HG02798 (cell line): ENCODE data around the gene B4GALT2.
A peak's percentile ranks its signal among the peaks of the same experiment; 100 is the strongest.

Source experiments
- ATAC-seq: cut with Tn5 transposase; IDR thresholded peaks from one replicate; pipeline ENCODE4 v1.9.1; 2021; ENCODE audit warnings: mild to moderate bottlenecking; ENCODE audit not compliant: unreplicated experiment, poor library complexity

The B4GALT2 gene

GRCh38 chr1:43968348-43968948 is 10.6 kb upstream of the B4GALT2 start:
- no peak for ATAC-seq

DNA sequence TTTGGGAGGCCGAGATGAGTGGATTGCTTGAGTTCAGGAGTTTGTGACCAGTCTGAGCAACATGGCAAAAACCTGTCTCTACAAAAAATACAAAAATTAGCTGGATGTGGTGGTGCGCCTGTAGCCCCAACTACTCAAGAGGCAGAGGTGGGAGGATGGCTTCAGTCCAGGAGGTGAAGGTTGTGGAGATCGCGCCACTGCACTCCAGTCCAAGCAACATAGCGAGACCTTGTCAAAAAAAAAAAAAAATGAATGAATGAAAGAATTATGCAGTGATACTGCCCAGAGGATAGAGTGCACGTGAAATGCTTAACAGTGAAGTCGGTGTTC is 9.6 kb upstream of the B4GALT2 start:
- no peak for ATAC-seq

GRCh38 chr1:43969746-43970466 is 9.1 kb upstream of the B4GALT2 start, which contains the start of gene DPH2:
DPH2 (plus strand) TSS chr1:43970010; CDS start chr1:43970176, 166 bp downstream.
- peak; percentile 78 for ATAC-seq

GRCh38 chr1:43970502-43970901 is 8.5 kb upstream of the B4GALT2 start:
- no peak for ATAC-seq

- no peak for ATAC-seq
Measured at GRCh38 chr1:43970911-43971310, 8.1 kb upstream of the B4GALT2 start.

GRCh38 chr1:43971336-43971980 is 7.6 kb upstream of the B4GALT2 start:
- ATAC-seq = no peak

- no peak for ATAC-seq
Measured at GRCh38 chr1:43973981-43974442, 5.0 kb upstream of the B4GALT2 start.

DNA sequence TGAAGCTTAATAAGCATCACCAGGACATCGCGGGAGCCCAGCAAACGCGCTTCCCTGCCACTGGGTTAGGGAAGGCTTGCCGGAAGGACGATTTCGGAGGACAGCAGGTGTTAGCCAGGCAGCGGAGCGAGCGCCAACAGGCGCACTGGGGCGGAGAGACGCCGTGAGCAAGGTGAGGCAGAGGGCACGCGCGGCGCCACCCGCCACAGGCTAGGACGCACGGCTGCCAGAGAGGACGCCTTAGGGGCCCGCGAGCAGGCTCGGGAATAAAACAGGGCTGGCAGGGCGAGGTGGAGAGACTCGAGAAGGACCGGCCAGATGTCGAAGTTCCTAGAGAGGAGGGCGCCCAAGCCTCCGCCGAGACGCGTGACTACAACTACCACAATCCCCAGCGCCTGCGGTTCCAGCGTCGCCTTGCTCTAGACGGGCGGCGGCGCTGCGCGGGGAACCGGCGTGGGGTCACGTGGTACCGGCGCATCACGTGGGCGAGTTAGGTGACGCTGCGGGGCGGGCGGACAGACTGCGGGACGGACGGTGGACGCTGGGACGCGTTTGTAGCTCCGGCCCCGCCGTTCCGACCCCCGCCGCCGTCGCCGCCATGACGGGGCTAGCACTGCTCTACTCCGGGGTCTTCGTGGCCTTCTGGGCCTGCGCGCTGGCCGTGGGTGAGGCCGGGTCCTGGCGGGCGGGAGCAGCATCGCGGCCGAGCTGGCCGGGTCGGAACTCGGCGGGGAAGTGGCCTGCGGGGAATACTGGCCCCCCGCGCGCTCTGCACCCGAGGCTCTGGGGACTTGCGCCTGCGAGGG is 4.4 kb upstream of the B4GALT2 start, which contains the start of gene ATP6V0B:
Gene ATP6V0B (plus strand): TSS at position 518 of the 806 bp plus-strand sequence. CDS start 81 bp downstream, at position 599.
- peak; percentile 74 for ATAC-seq

DNA sequence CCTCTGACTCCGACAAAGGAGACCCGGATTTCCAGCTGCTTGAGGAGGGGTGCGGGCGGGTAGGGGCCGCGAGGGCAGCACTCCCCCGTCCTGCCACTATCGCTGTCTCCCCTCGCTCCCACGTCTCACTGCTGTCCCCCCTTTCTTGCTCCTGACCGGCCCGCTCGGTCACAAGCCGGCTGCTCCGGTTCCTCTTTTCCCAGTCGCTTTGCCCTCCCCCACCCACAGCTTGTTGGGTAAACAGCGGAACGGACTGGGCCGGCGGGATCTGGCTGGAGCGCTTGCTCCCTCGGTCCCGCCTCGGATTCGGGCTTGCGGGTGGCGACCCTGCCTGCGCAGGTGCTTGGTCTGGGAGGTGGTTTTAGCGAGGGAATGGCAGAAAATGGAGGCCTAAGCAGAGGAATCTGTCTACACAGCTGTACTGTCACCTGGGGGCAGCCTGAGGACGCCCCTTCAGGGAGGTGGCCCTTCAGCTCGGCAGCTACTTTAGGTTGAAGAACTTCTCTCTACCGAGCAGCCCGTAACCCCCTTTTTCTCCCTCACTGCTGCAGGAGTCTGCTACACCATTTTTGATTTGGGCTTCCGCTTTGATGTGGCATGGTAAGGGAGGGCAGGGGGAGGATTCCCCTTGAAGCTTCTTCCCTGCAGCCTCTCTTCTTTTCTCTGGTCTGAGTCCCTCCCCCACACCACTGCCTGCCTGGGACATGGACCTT is 3.6 kb upstream of the B4GALT2 start:
- ATAC-seq = no peak

DNA sequence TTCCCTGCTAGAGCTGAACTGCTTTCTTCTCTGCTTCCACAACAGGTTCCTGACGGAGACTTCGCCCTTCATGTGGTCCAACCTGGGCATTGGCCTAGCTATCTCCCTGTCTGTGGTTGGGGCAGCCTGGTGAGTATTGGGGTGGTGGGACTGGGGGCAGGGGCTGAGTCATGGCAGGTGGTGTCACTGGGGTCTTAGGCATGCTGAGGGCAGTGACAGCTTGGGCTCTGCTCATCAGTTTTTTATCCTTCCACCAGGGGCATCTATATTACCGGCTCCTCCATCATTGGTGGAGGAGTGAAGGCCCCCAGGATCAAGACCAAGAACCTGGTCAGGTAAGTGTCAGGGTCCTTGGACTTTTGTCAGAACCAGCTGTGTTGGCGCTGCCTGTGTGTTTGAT is 3.0 kb upstream of the B4GALT2 start:
- ATAC-seq = no peak

GRCh38 chr1:43976890-43977289 is 2.1 kb upstream of the B4GALT2 start:
- no peak for ATAC-seq

- ATAC-seq = no peak
Measured at GRCh38 chr1:43977376-43978263, 1.4 kb upstream of the B4GALT2 start.

GRCh38 chr1:43978264-43978550 is 803 bp upstream of the B4GALT2 start:
- no peak for ATAC-seq

DNA sequence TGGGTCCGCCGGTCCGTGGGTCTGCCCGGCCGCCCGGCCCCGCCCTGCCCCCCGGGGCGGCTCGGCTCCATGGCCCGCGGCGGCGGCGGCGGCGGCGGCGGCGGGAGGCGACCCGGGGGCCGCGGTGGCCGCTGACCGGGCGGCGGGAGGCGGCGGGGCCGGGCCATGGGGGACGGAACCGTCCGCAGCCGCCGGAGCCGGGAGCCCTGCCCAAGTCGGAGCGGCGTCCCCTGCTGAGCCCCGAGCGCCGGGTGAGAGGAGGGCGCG is 184 bp downstream of the B4GALT2 start:
- ATAC-seq = no peak

DNA sequence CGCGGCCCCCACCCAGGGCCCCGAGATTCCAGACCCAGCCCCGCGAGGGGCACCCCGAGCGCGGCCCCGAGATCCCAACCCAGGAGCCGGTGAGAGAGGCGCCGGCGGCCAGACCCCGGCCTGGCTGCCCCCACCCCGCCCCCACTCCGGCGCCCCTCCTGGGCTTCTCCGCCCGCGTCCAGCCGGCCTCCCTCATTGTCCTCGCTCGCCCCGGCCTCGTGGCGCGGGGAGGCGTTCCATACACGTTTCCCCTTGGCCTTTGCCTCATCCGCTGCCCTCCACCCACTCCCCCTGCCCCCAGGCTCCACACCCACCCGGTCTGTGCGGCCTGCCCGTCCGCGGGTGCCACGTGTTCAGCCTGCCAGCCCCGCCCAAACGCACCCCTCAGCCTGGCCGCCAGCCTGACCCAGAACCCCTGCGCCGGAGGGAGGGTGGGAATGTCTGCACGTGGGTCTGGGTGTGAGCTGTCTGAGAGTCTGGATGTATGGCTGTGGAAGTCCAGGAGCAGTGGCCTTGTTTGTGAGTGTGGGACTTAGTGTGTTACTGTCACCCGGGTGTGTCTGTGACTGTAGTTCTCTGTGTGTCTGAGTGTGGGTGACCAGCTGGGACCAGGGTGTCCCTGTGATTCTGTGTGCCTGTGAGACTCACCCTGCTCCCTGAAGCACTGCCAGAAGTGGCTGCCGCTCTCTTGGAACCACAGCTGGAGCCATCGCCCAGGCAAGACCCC is 681 bp downstream of the B4GALT2 start:
- peak; percentile 25 for ATAC-seq

GRCh38 chr1:43980255-43981134 is 1.5 kb downstream of the B4GALT2 start:
- ATAC-seq = no peak

- no peak for ATAC-seq
Measured at GRCh38 chr1:43981135-43981491, 2.1 kb downstream of the B4GALT2 start.

DNA sequence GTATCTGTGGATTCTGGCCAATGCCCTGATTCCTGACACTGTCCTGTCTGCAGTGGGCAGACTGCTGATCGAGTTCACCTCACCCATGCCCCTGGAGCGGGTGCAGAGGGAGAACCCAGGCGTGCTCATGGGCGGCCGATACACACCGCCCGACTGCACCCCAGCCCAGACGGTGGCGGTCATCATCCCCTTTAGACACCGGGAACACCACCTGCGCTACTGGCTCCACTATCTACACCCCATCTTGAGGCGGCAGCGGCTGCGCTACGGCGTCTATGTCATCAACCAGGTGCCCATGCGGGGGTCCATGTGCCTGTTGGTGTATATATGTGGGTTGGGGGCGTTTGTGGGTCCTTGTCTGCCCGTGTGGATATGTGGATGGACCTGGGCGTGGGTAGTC is 2.6 kb downstream of the B4GALT2 start:
- no peak for ATAC-seq
